CD4-positive, alpha-beta T cell treated with Interferon alpha-2 for 1 hour (primary cell): ENCODE measurements around the gene ARPC1B.
"Not testable (repeated sequence)": the region's sequence is repeated elsewhere in the genome, so short reads cannot be mapped to it uniquely, and the experiment has no call there.

Experiments
- DNase-seq, 2 donors: peaks; one replicate each; pipeline ENCODE4 v3.0.0-alpha.2; 2020 to 2022

The ARPC1B gene

DNA sequence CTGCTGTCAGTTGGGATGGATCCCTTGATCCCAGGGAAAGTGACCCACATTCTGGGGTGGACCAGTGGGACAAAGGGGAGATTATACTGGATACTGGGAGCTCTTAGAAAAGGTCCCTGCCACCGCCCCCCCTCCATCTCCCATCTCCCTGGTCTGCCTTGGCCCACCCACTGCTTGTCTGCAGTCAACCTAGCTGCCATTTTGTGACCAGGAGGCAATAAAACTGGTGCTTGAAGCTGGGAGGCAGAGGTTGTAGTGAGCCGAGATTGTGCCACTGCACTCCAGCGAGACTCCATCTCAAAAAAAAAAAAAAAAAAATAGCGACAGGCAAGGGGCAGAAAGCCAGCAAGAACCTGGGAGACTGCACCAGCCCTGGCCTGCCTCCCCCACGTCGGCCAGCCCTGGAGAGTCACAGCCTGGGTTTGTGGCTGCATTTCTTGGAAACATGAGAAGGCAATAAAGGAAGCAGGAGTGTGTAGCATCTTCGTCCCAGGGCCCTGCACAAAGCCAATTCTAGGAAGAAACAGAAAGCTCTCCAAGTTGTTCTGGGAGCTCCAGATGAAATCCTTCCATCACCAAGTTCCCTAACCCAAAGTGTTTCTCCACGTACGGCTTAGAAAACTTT lies 4.7 kb upstream of the ARPC1B start:
- no peak for DNase-seq

DNA sequence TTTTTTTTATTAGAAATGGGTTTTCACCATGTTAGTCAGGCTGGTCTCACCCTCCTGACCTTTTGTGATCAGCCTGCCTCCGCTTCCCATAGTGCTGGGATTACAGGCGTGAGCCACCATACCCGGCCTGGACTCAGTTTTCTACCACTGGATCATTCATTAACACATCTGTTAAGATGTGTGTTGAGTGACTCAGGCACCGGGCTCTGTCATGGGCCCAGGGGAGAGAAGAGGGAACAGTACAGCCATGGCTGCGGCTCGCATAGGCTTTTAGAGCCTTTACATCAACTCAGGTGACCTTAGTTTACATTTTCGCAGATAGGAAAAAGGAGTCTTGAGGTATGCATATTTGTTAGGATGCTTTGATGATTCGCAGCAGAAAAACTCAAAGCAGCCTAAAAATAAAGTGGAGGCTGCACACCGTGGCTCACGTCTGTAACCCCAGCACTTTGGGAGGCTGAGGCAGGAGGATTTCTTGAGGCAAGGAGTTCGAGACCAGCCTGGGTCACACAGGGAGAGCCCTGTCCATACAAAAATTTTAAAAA lies 3.1 kb upstream of the ARPC1B start:
- DNase-seq = no peak

DNA sequence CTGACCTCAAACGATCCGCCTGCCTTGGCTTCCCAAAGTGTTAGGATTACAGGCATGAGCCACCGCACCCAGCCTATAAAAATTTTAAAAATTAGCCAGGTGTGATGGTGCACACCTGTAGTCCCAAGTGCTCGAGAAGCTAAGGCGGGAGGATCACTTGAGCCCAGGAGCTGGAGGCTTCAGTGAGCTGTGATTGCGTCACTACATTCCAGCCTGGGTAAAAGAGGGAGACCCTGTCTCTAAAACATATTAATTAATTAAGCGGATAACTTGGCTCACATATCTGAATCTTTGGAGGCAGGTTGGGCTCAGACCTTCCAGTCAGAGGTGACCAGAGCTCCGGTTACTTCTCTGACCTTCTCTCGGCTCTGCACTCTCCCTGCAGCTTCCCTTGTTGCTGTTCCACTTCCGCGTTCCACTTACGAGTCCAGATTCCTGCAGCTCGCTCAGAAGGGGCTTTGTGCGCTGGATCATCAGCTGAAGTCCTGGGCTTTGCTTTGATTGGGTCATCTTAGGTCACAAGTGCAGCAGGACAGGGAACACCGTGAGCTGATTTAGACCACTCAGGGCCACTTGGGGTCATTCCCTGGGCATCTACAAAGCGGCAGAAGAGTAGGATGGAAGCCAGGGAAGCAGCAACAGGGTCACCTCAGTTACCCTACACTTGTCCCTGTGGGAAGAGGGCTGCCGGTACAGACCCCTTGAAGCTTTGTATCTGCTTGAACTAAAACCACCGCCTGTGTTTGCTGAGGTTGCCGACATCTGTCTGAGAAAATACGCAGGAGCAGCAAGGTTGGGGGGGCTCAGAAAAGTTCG lies 2.0 kb upstream of the ARPC1B start:
- no peak for DNase-seq

DNA sequence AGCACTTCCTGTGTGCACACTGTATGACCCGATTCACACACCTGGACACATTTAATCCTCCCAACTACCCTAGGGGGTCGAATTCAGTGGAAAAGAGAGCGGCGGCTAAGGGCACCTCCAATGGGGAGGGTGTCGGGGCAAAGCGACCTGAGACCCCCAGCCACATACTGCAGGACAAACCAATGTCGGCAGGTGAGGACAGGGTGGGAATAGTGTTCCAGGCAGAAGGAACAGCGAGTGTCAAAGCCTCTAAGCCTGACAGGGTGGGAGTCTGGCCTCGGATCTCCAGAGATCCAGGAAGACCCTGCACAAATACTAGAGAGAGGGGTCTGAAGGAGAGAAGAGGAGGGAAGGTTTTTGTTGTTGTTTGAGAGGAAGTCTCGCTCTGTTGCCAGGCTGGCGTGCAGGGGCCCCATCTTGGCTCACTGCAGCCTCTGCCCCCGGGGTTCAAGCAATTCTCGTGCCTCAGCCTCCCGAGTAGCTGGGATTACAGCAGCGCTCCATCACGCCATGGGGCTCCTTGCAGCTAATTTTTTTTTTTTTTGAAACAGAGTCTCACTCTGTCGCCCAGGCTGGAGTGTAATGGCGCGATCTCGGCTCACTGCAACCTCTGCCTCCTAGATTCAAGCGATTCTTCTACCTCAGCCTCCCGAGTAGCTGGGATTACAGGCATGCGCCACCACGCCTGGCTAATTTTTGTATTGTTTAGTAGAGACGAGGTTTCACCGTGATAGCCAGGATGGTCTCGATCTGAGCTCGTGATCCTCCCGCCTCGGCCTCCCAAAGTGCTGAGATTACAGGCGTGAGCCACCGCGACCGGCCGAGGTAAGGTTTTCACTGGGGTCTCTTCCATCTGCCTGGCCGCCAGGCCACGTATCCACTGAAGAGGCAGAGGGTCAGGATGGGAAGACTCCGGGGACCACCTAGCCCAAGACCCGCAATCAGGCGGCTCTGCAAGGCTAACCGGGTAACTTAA lies 1.2 kb upstream of the ARPC1B start:
- no peak for DNase-seq

DNA sequence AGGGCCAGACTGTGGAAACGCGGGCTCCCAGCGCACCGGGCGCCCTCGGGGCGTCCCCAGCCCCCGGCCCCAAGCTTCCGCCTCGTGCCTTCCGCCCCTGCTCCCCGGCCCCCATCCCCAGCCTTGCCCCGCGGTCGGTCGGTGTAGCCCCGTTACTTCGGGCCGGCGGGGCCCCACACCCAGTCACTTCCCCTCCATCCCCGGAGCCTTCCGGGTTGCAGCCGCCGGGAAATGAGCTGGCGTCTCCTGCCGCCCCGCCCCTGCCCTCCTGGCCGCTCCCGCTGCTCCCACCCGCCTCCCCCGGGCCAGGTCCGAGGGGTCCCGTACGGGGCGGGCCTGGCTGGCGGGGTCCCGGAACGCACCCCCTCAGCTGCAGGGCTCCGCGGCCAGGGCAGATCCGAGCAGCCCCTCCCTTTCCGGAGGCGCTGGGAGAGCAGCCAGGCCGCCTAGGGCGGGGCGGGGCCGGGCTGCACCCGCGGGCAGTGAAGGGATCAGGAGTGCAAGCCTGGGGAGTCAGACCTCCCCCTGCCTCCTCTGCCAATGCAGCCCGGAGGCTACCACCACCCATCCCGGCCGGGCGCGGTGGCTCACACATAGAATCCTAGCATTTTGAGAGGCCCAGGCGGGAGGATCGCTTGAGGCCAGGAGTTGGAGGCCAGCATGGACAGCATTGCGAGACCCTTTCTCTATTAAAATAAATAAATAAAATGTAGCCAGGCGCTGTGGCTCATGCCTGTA lies 709 bp downstream of the ARPC1B start:
- DNase-seq = peak; percentile 44 to 74

DNA sequence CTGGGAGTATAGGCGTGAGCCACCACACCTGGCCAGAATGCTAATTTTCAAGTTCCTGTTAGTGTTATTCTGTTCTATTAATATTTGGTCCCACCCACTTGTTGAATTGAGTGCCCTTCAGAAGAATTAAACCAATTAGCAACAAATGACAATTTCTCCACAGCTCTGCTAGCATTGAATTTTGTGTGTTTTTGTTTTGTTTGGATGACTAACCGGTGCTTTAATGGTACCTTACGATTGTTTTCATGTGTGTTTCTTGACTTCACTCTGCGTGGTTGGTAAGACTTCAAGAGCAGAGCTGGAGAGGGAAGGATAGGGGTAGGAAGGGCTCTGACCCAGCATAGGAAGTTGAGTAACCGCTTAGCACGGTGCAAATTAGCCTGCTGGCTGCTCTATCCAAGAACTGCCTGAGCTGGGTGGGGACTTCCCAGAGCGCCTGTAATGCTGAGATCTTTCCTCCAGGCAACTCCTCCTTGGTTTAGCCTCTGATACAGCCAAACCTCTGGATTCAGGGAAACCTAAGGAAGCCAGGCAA lies 4.6 kb downstream of the ARPC1B start:
- peak; percentile 55 to 69 for DNase-seq

DNA sequence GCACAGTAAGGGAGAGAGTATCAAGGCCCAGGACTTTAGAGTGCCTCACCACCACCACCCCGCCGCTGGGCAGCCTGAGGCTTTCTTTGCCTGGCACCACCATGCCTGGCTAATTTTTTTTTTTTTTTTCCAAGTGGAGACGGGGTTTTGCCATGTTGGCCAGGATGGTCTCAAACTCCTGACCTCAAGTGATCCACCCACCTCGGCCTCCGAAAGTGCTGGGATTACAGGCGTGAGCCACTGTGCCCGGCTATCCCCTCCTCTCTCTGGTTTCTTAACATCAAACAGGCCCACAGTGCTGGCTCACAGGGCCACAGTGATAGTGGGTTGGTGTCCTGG lies 5.1 kb downstream of the ARPC1B start:
- DNase-seq = not testable (repeated sequence)

DNA sequence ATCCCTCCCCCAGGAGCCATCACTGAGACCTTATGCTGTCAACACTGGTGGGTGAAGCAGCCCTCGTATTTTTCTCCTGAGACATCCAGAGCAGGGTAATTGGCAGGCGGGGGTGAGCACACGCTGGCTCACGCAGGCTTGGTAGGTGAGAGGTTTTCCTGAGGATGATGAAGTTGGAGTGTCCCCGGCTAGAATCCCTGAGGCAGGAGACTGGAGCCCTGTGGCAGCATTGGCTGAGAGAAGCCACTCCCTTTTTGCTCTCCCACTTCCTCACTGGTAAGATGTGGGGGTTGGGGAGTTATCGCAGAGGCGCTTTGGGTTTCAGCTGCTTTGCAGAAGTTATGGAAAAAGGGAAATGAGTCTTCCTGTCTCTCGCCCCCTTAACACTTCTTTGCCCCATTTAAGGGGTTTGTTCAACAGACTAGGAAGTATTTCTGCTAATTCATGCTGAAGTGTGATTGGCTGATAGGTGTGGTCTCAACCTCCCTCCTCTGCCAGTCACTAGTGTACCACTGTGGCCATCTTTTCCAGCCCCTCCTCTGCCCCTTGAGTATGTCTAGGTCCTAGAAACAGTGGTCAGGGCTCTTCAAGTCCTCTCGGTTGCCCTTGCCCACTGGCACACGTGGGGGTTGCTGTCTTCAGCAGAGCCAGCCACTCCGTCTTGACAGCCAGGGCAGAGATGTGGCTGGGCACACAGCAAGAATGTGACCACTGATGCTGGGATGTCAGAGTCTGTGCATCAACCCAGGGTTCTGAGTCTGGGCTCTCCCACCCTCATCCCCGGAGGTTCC lies 5.7 kb downstream of the ARPC1B start:
- DNase-seq = peak; percentile 62 to 63

DNA sequence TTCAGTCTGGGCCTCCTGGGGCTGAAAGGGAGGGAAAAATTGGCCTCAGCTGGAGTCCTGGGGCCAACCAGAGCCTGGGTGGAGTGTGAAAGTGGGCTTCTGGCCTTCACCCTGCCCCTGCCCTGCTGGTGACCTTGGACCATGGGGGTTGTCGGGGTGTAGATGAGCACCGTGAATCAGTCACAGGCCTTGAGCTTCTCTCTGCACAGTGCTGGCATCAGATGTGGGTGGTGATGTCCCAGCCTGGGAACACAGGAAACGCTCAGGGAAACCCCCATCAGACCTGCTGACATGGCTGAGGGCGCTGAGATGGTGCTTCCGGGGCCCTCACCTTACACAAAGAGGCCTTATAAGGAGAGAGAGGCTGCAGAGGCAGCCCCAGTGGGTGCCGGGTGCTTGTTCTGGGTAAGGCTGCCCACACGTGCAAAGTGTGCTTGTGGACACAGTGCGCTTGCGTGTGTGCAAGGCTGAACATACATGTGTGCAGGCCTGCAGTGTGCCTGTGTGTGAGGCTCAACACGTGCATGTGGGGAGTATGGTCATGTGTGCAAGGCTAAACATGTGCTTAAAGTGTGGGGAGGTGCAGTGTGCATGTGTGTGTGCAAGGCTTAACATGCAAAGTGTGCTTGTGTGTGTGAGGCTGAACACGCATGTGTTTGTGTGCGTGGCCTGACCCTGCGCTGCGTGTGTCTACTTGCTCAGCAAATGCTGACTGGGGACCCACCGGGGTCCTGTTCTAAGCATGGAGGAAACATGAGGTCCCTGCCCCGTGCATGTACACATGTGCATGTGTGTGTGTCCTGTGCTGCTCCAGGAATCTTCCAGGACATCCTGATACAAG lies 6.5 kb downstream of the ARPC1B start:
- peak; percentile 89 to 95 for DNase-seq

DNA sequence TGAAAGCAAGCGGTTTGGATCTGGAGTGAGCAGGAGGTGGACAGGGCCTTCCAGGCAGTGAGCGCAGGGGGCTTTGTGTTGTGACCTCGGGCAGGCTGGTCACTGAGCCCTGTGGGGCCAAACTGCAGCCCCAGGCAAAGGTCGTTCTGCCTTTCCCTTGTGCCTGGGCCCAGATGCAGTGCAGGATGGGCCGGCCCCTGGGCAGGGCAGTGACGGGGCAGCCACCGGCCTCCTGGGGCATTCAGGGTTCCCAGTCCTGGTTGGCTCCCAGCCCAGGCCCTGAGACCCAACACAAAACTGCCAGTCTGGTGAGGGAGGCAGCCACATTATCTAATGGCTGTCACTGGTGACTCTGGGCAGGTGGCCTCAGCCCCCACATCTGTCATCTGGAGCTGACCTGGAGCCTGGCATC lies 7.1 kb downstream of the ARPC1B start:
- no peak for DNase-seq

DNA sequence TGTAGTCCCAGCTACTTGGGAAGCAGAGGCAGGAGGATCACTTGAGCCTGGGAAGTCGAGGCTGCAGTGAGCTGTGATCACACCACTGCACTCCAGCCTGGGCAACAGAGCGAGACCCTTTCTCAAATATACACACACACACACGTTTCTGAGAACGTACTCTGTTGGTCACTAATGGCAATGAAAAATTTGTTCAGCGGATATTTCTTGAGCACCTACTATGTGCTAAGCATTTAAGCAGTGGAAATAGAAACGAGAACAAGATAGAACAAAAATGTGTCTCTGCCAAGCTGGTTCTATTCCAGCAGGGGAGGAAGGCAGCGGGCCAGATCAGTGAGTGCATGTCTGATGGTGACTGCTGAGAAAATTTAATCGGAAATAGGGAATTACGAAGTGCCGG lies 8.7 kb downstream of the ARPC1B start:
- DNase-seq = no peak

DNA sequence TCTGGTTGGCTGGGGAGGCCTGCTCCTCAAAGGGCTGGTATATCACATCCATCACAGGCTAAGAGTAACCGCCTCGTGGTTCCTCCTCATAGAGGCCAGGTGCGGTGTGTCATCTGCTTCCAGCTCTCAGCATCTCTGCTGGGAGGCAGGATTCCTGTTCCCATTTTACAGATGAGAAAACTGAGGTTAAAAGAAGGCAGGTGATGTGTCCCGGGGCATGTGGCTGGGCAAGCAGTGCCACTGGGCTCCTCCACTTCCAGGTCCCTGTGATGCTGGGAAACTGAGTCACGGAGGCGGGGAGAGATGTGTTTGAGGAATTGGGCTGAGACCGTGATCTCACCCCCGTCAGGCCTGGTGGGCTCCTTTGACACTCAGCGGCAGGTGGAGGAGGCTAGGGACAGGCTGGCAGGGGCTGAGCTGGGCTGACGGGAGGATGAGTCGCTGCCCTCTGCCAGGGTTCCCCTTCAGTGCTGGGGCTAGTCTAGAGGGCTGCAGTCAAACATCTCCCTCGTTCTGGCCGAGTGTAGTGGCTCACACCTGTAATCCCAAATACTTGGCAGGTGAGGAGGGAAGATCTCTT lies 9.4 kb downstream of the ARPC1B start:
- DNase-seq = no peak

DNA sequence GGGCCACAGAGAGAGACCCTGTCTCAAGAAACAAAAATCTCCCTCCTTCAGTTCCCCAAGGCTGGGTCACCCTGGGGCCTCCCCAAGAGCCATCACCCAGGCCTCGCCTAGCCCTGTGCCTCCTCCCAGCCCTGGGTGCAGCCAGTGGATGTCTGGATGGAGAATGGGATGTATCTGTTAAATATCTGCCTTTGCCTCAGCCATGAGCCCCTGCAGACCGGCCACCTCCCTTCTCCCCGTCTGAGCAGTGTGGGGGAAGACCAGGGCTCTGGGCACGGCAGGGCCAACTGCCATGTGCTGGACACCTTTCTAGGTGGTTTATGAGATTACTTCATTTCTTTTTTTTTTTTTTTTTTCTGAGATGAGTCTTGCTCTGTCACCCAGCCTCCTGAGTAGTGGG lies 10.0 kb downstream of the ARPC1B start:
- no peak for DNase-seq

DNA sequence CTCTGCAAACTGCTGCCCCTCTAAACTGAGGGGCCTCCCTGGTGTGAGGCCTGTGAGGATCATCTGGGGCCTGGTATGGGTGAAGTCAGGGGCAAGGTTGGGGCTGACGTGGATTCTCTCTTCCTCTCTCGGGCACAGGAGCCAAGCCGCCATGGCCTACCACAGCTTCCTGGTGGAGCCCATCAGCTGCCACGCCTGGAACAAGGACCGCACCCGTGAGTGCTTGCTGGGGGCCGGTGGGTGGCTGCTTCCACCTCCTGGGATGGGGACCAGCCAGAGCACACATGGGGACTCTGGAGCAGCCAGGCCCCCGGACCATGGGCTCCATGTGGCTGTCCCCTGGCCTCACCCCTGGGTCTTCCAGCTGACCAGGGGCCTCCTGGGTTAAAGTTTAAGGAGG lies 11.0 kb downstream of the ARPC1B start:
- DNase-seq = no peak

DNA sequence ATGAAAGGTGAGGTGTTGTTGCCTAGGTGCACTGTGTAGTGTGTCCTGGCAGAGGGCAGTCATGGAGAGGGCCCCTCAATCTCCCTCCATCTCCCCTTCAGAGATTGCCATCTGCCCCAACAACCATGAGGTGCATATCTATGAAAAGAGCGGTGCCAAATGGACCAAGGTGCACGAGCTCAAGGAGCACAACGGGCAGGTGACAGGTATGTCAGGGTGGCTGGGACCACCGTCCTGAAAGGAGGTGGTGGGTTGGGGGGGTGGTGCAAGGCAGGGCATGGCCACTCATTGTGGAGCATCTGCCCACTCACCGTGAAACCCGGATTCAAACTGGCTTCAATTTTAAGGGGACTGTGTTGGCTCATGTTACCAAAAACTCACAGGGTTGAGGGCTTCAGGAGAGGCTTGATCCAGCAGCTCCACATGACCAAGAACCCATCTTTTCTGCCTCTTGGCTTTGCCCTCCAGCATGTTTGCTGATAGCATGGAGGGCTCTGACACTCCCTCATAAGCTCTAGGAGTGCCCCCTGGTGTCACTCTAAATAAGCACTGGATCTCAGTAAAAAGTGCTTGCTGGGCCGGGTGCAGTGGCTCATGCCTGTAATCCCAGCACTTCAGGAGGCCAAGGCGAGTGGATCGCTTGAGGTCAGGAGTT lies 12.2 kb downstream of the ARPC1B start:
- DNase-seq = peak; percentile 48 to 67

DNA sequence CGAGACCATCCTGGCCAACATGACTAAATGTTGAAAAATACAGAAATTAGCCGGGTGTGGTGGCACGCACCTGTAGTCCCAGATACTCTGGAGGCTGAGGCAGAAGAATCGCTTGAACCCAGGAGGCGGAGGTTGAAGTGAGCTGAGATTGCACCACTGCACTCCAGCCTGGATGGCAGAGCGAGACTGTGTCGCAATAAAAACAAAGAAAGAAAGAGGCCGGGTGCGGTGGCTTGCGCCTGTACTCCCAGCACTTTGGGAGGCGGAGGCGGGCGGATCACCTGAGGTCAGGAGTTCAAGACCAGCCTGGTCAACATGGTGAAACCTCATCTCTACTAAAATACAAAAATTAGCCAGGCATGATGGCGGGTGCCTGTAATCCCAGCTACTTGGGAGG lies 12.7 kb downstream of the ARPC1B start:
- not testable (repeated sequence) for DNase-seq

DNA sequence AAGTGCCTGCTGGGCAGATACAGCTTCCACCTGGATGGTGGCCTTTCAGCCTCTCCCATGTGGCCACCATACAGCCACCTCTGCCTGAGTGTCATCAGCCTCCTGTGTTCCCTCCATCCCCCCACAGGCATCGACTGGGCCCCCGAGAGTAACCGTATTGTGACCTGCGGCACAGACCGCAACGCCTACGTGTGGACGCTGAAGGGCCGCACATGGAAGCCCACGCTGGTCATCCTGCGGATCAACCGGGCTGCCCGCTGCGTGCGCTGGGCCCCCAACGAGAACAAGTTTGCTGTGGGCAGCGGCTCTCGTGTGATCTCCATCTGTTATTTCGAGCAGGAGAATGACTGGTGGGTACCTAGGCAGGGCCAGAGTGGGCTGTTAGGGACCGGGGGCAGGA lies 13.4 kb downstream of the ARPC1B start:
- DNase-seq = no peak

DNA sequence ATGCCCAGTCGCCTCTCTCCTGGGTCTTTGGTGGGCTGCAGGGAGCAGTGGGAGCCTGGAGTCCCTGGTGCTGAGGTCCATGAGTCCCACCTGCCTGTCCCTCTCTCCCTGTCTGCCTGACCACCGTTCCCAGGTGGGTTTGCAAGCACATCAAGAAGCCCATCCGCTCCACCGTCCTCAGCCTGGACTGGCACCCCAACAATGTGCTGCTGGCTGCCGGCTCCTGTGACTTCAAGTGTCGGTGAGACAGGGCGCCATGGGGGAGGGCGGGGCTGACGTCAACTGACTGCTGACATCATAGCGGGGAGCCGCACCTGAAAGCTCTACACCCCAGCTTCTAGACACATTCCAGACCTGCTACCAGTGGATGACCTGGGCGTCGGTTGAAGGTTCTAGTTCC lies 15.2 kb downstream of the ARPC1B start:
- DNase-seq = no peak

DNA sequence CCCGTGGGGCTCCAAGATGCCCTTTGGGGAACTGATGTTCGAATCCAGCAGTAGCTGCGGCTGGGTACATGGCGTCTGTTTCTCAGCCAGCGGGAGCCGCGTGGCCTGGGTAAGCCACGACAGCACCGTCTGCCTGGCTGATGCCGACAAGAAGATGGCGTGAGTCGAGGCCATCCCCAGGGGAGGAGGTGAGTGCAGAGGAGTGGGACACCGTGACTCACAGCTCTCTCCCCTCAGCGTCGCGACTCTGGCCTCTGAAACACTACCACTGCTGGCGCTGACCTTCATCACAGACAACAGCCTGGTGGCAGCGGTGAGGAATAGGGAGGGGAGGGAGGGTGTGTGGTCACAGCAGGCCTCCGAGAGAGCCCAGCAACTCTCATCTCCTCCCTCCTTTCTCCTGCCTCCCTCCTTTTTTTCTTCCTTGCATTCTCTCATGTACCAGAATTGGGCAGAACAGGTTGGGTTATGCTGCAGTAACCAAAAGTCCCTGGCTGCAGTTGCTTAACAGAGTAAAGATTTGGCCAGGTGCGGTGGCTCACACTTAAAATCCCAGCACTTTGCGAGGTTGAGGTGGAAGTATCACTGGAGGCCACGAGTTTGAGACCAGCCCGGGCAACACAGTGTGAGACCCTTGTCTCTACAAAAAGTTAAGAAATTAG lies 16.5 kb downstream of the ARPC1B start:
- DNase-seq = no peak
